WTC11 (cell line): ENCODE measurements around the gene BET1L. TPM values are rescaled to one million over a fixed set of nuclear protein-coding genes. Genes with fewer than 3 reads are reported as not detected.

ENCODE experiments used
- ARID4B ChIP-seq: sonication (generic); formaldehyde crosslinking; IDR thresholded peaks from 2 replicates; pipeline ENCODE4 v1.8.0; 2023; ENCODE audit warnings: missing genetic modification reagents, mild to moderate bottlenecking, borderline replicate concordance
- CDX4 ChIP-seq: fragments of 250-450 bp; sonication (Bioruptor Pico); IDR thresholded peaks from 2 replicates; pipeline ENCODE4 v1.9.0; 2021; ENCODE audit warnings: moderate library complexity, mild to moderate bottlenecking, inconsistent platforms, borderline replicate concordance
- CREB1 ChIP-seq: sonication (generic); formaldehyde crosslinking; IDR thresholded peaks from 2 replicates; pipeline ENCODE4 v1.8.0; 2023; ENCODE audit warnings: mild to moderate bottlenecking, missing genetic modification reagents
- CTCF ChIP-seq: fragments of 200-600 bp; IDR thresholded peaks from 2 replicates; pipeline ENCODE4 v1.8.0; 2022; ENCODE audit warnings: antibody characterized with exemption
- E2F1 ChIP-seq: sonication (generic); formaldehyde crosslinking; IDR thresholded peaks from 2 replicates; pipeline ENCODE4 v1.8.0; 2022; ENCODE audit warnings: mild to moderate bottlenecking, missing genetic modification reagents
- FOXK1 ChIP-seq: sonication (generic); formaldehyde crosslinking; IDR thresholded peaks from 2 replicates; pipeline ENCODE4 v1.8.0; 2022; ENCODE audit warnings: mild to moderate bottlenecking, moderate library complexity, missing genetic modification reagents
- FOXP4 ChIP-seq: sonication (generic); formaldehyde crosslinking; IDR thresholded peaks from 2 replicates; pipeline ENCODE4 v1.8.0; 2022; ENCODE audit warnings: mild to moderate bottlenecking, missing genetic modification reagents
- HMGXB4 ChIP-seq: sonication (generic); formaldehyde crosslinking; IDR thresholded peaks from 2 replicates; pipeline ENCODE4 v1.8.1; 2023; ENCODE audit warnings: mild to moderate bottlenecking, moderate library complexity, missing genetic modification reagents
- JUN ChIP-seq: sonication (generic); formaldehyde crosslinking; IDR thresholded peaks from 2 replicates; pipeline ENCODE4 v1.8.0; 2023; ENCODE audit warnings: mild to moderate bottlenecking, missing genetic modification reagents
- MAX ChIP-seq: sonication (generic); formaldehyde crosslinking; IDR thresholded peaks from 2 replicates; pipeline ENCODE4 v1.8.0; 2022; ENCODE audit warnings: mild to moderate bottlenecking, missing genetic modification reagents
- MLX ChIP-seq: sonication (generic); formaldehyde crosslinking; IDR thresholded peaks from 2 replicates; pipeline ENCODE4 v1.8.1; 2023; ENCODE audit warnings: mild to moderate bottlenecking, missing genetic modification reagents, moderate library complexity
- MXD4 ChIP-seq: fragments of 250-450 bp; sonication (Bioruptor Pico); IDR thresholded peaks from 2 replicates; pipeline ENCODE4 v1.8.0; 2021; ENCODE audit warnings: mild to moderate bottlenecking, moderate library complexity, borderline replicate concordance
- MYBL2 ChIP-seq: sonication (generic); formaldehyde crosslinking; IDR thresholded peaks from 2 replicates; pipeline ENCODE4 v1.8.1; 2023; ENCODE audit warnings: mild to moderate bottlenecking, moderate library complexity, missing genetic modification reagents
- PREB ChIP-seq: sonication (generic); formaldehyde crosslinking; IDR thresholded peaks from 2 replicates; pipeline ENCODE4 v1.8.1; 2022; ENCODE audit warnings: mild to moderate bottlenecking, missing genetic modification reagents, moderate library complexity, borderline replicate concordance
- RELA ChIP-seq: sonication (generic); formaldehyde crosslinking; IDR thresholded peaks from 2 replicates; pipeline ENCODE4 v1.8.1; 2022; ENCODE audit warnings: missing genetic modification reagents, mild to moderate bottlenecking, borderline replicate concordance
- SP1 ChIP-seq: sonication (generic); formaldehyde crosslinking; conservative IDR thresholded peaks from 2 replicates; pipeline ENCODE4 v1.8.1; 2022; ENCODE audit warnings: missing genetic modification reagents
- TEAD1 ChIP-seq: sonication (generic); formaldehyde crosslinking; IDR thresholded peaks from 2 replicates; pipeline ENCODE4 v1.8.0; 2022; ENCODE audit warnings: mild to moderate bottlenecking, missing genetic modification reagents
- USF2 ChIP-seq: sonication (generic); formaldehyde crosslinking; IDR thresholded peaks from 2 replicates; pipeline ENCODE4 v1.8.1; 2023; ENCODE audit warnings: mild to moderate bottlenecking, missing genetic modification reagents, moderate library complexity
- ZBTB43 ChIP-seq: sonication (generic); formaldehyde crosslinking; IDR thresholded peaks from 2 replicates; pipeline ENCODE4 v1.8.1; 2023; ENCODE audit warnings: mild to moderate bottlenecking, missing genetic modification reagents
- total RNA-seq: library from RNA; stranded (reverse); gene quantifications from 3 replicates; pipeline ENCODE4 v1.2.3, GENCODE V29; 2021

Gene BET1L
- total RNA-seq, 1 experiment from 2014 or later: 51.4 TPM

GRCh38 chr11:208181-208916 is 1.1 kb upstream of the BET1L start (continued):
- TF ChIP-seq ARID4B (CRISPR knock-in tag) (0 out of 2 replicates have a peak, but pooled peaks have one; percentile 20), CTCF (no peak), CREB1 (CRISPR knock-in tag) (no peak), JUN (CRISPR knock-in tag) (no peak), HMGXB4 (CRISPR knock-in tag) (peak; percentile 51; the same call in 1 of the 2 replicates), CDX4 (CRISPR knock-in tag) (no peak), FOXP4 (no peak), USF2 (CRISPR knock-in tag) (no peak), MLX (CRISPR knock-in tag) (no peak), MYBL2 (CRISPR knock-in tag) (no peak), FOXK1 (CRISPR knock-in tag) (peak; percentile 15; the same call in 1 of the 2 replicates), MXD4 (CRISPR knock-in tag) (no peak), ZBTB43 (CRISPR knock-in tag) (0 out of 2 replicates have a peak, but pooled peaks have one; percentile 48), SP1 (CRISPR knock-in tag) (peak; percentile 74), E2F1 (no peak), TEAD1 (CRISPR knock-in tag) (no peak), RELA (no peak), PREB (CRISPR knock-in tag) (no peak), MAX (CRISPR knock-in tag) (0 out of 2 replicates have a peak, but pooled peaks have one; percentile 8)
